Stimulated activated CD8-positive, alpha-beta memory T cell treated with anti-CD3 and anti-CD28 coated beads, Interleukin-12 subunit alpha, Interleukin-12 subunit beta, amount 100 ng/mL, for 24 hours (primary cell): ENCODE data around the gene TUBA1A.
"Not testable (repeated sequence)": the region's sequence is repeated elsewhere in the genome, so short reads cannot be mapped to it uniquely, and the experiment has no call there.

Source experiments
- DNase-seq: peaks from one replicate; pipeline ENCODE4 v3.0.0-alpha.2; 2020; ENCODE audit errors: extremely low read depth

TUBA1A gene

DNA sequence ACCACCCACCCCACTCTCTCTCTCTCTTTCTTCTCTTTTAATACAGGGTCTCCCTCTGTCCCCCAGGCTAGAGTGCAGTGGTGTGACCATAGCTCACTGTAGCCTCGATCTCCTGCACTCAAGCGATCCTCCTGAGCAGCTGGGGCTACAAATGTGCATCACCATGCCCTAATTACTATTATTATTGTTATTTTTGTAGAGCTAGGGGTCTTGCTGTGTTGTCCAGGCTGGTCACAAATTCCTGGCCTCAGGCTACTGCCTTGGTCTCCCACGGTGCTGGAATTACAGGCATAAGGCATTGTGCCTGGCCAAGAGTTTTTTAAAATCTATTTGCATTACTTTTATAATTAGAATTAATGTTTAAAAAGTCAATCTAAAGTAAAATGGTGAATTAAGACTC lies 34.7 kb downstream of the TUBA1A start:
- DNase-seq: no peak

GRCh38 chr12:49147384-49147783 lies 41.5 kb downstream of the TUBA1A start:
- no peak for DNase-seq

DNA sequence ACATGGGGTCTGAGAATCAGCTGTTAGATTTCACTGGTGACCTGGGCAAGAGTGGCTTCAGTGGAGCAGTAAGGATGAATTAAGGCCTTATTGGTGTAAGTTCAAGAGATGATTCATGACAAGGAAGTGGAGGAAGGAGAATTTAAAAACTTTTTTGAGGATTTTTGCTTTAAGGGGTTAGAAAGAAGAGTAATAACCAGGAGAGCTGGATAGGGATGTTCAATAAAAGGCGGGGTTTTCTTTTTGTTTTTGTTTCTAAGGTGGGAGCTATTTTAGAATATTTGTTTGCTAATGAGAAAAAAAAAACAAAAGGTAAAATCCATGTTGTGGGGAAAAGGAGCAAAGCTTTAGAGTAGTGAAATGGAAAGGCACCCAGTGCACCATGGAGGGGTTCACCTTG lies 42.5 kb downstream of the TUBA1A start:
- no peak for DNase-seq

- no peak for DNase-seq
Measured at GRCh38 chr12:49144384-49144783, 44.5 kb downstream of the TUBA1A start.

DNA sequence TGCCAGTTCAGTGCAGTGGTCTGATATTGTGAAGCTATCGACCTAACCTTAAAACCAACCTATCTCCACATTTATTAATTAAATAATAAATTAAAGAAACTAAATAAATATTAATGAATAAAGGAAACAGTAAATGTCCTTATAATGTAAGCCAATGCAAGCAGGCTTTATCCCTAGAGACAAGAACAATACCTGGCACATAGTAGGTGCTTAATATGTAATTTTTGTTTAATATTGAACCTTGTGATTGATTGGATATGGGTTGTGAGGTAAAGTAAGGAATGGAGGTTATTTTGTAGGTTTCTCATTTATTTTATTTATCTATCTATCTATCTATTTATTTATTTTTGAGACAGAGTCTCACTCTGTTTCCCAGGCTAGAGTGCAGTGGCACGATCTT lies 49.9 kb downstream of the TUBA1A start:
- DNase-seq: no peak

DNA sequence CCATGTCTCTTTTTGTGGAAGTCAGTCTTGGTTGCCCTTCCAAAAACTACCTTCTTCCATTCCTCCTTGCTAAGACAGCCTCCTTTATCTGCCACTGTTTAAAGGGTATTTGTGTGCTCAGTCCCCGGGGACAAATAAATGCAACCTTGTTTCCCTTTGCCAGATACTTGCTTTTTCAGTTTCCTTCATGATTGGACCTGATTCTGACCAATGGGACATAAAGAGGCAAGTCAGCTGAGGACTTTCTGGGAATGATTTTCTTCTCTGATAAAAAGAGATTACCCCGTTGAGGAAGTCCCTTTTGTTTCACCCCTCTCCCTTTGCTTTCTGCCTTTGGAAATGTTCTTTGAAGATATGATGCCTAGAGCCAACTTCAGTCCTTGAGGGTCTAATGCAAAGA lies 50.3 kb downstream of the TUBA1A start:
- DNase-seq: no peak

DNA sequence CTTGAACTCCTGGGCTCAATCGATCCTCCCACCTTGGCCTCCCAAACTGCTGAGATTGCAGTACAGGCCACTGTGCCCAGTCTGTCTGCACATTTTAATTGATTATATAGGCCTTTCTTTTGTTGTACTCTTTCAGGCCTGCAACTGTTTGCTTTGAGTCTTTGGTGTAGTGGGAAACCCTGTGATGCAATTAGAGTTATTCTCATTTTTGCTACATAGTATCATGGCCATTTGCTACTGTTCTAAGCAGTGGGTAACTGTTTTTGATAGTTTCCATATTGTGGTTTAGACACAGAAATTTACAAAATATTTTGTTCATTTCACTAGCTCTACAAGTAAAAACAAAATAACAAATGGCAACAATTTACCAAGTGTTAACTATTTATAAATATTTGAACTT lies 51.4 kb downstream of the TUBA1A start:
- DNase-seq: no peak

- not testable (repeated sequence) for DNase-seq
Measured at GRCh38 chr12:49136997-49137396, 51.9 kb downstream of the TUBA1A start.
